Keratinocyte (primary cell): Measurements from ENCODE around the gene SLC6A5.

Experiments
- EZH2 ChIP-seq: IDR thresholded peaks from one replicate; pipeline ENCODE4 v1.6.1; 2012; ENCODE audit warnings: inconsistent platforms, mild to moderate bottlenecking, low read length, moderate library complexity
- TF ChIP-seq, protein P1 (sequence below), 3 experiments: IDR thresholded peaks in 1 of 3; conservative IDR thresholded peaks in 1 of 3; optimal IDR thresholded peaks in 1 of 3; 2 replicates in 2 of 3; 3 replicates in 1 of 3; pipeline versions ENCODE3 to v1.5.1; 2011; ENCODE audit warnings: low read length in 3 of 3, mild to moderate bottlenecking in 3 of 3, moderate library complexity in 2 of 3, control low read depth in 1 of 3, inconsistent platforms in 1 of 3; ENCODE audit not compliant: insufficient read depth in 2 of 3; ENCODE audit errors: extremely low read depth in 1 of 3

GRCh38 chr11:20627701-20628100 lies 28.3 kb downstream of the SLC6A5 start:
- TF ChIP-seq, protein P1, sequence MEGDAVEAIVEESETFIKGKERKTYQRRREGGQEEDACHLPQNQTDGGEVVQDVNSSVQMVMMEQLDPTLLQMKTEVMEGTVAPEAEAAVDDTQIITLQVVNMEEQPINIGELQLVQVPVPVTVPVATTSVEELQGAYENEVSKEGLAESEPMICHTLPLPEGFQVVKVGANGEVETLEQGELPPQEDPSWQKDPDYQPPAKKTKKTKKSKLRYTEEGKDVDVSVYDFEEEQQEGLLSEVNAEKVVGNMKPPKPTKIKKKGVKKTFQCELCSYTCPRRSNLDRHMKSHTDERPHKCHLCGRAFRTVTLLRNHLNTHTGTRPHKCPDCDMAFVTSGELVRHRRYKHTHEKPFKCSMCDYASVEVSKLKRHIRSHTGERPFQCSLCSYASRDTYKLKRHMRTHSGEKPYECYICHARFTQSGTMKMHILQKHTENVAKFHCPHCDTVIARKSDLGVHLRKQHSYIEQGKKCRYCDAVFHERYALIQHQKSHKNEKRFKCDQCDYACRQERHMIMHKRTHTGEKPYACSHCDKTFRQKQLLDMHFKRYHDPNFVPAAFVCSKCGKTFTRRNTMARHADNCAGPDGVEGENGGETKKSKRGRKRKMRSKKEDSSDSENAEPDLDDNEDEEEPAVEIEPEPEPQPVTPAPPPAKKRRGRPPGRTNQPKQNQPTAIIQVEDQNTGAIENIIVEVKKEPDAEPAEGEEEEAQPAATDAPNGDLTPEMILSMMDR (optimal IDR thresholded peaks at IDR 0.05 in 1 of 3, IDR thresholded peaks at IDR 0.05 in 1 of 3, conservative IDR thresholded peaks at IDR 0.05 in 1 of 3; ENCODE audit: extremely low read depth in 1 of 3, insufficient read depth in 2 of 3, low read length in 3 of 3), result no peak
- no peak for TF ChIP-seq EZH2
